Endothelial cell of umbilical vein (primary cell): ENCODE measurements around the gene GAL. TPM values are rescaled to one million over a fixed set of nuclear protein-coding genes. Genes with fewer than 3 reads are reported as not detected.

Experiments used
- BruUV-seq: library from RNA; stranded (reverse); fragments of 400-500 nt; replicated peaks from 2 replicates; lab custom pipeline; 2021; lab: Mats Ljungman, UMichigan
- CTCF ChIA-PET: fragments of 300-600, 350-600 bp; sonication (Branson Sonifier 250); formaldehyde crosslinking; loops from one replicate; lab custom pipeline; 2021; ENCODE audit warnings: antibody characterized with exemption, inconsistent platforms; lab: Charles Lee
- POLR2A ChIA-PET: fragments of 300-600, 350-600 bp; sonication (Branson Sonifier 250); formaldehyde crosslinking; loops from one replicate; lab custom pipeline; 2021; ENCODE audit warnings: antibody characterized with exemption, inconsistent platforms; lab: Charles Lee
- DNase-seq: peaks from one replicate; pipeline ENCODE4 v3.0.0-alpha.2; 2011; ENCODE audit warnings: low read depth, low spot score
- FAIRE-seq: peaks from 2 replicates; lab custom pipeline; 2011; peaks lifted over from hg19 to GRCh38; lab: Jason Lieb, UNC
- H2AFZ ChIP-seq: 2 replicates; pipeline ENCODE4 v1.6.0; 2012; ENCODE audit warnings: low read depth, low read length, control low read depth, inconsistent platforms
- H3K27ac ChIP-seq: 2 replicates; pipeline ENCODE4 v1.5.1; 2011; ENCODE audit warnings: low read depth, mild to moderate bottlenecking, control low read depth, low read length, moderate library complexity; ENCODE audit not compliant: insufficient read depth
- H3K27me3 ChIP-seq, 2 experiments: 2 replicates each; pipeline versions ENCODE4 v1.6.0 to v1.6.1; 2011; ENCODE audit warnings: low read length in 2 of 2, mixed read lengths in 1 of 2; ENCODE audit not compliant: control insufficient read depth in 2 of 2, insufficient read depth in 2 of 2
- H3K36me3 ChIP-seq, 2 experiments: 2 replicates in 1 of 2; 3 replicates in 1 of 2; pipeline ENCODE4 v1.5.1; 2011; ENCODE audit warnings: low read length in 2 of 2, mild to moderate bottlenecking in 1 of 2, moderate library complexity in 1 of 2; ENCODE audit not compliant: control insufficient read depth in 2 of 2, insufficient read depth in 2 of 2; ENCODE audit errors: extremely low read depth in 1 of 2
- H3K4me1 ChIP-seq: 3 replicates; pipeline ENCODE4 v1.5.1; 2011; ENCODE audit warnings: mild to moderate bottlenecking, low read length; ENCODE audit not compliant: control insufficient read depth, insufficient read depth; ENCODE audit errors: extremely low read depth
- H3K4me2 ChIP-seq: 2 replicates; pipeline ENCODE4 v1.6.1; 2011; ENCODE audit warnings: low read length, control low read depth, mixed read lengths; ENCODE audit not compliant: insufficient read depth
- H3K4me3 ChIP-seq, 3 experiments: fragments of 200-600 bp in 1 of 3; sonication (generic), shearing (Covaris generic) in 1 of 3; replicated peaks in 1 of 3; 2 replicates each; pipeline ENCODE4 v1.5.1; 2011 to 2016; ENCODE audit warnings: control low read depth in 3 of 3, low read length in 3 of 3, mild to moderate bottlenecking in 2 of 3, inconsistent platforms in 1 of 3, low read depth in 1 of 3, moderate library complexity in 1 of 3; ENCODE audit not compliant: insufficient read depth in 1 of 3
- H3K79me2 ChIP-seq: 2 replicates; pipeline ENCODE4 v1.6.0; 2012; ENCODE audit warnings: low read length, inconsistent platforms; ENCODE audit not compliant: control insufficient read depth, insufficient read depth
- H3K9ac ChIP-seq: replicated peaks from 2 replicates; pipeline ENCODE3; 2011; ENCODE audit warnings: low read length, control low read depth; ENCODE audit not compliant: insufficient read depth; ENCODE audit errors: extremely low read depth
- H3K9me1 ChIP-seq: replicated peaks from 3 replicates; pipeline ENCODE4 v1.6.0; 2011; ENCODE audit warnings: mild to moderate bottlenecking, low read length; ENCODE audit not compliant: control insufficient read depth, insufficient read depth; ENCODE audit errors: extremely low read depth
- H3K9me3 ChIP-seq: replicated peaks from 2 replicates; pipeline ENCODE4 v1.5.1; 2012; ENCODE audit warnings: low read length, inconsistent platforms; ENCODE audit not compliant: control insufficient read depth, insufficient read depth
- H4K20me1 ChIP-seq: replicated peaks from 2 replicates; pipeline ENCODE3; 2011; ENCODE audit warnings: mild to moderate bottlenecking, low read length; ENCODE audit not compliant: control insufficient read depth, insufficient read depth; ENCODE audit errors: extremely low read depth
- EZH2 ChIP-seq: IDR thresholded peaks from 2 replicates; pipeline ENCODE4 v1.6.1; 2012; ENCODE audit warnings: borderline replicate concordance, low read depth, mild to moderate bottlenecking, moderate library complexity, low read length, inconsistent platforms; ENCODE audit not compliant: severe bottlenecking
- FOS ChIP-seq: IDR thresholded peaks from 2 replicates; pipeline ENCODE4 v1.6.1; 2011; ENCODE audit warnings: mild to moderate bottlenecking, low read length, moderate library complexity, borderline replicate concordance; ENCODE audit not compliant: insufficient read depth
- GATA2 ChIP-seq: IDR thresholded peaks from 2 replicates; pipeline ENCODE4 v1.7.0; 2011; ENCODE audit warnings: low read depth, mild to moderate bottlenecking, moderate library complexity, mixed read lengths, low read length; ENCODE audit not compliant: insufficient read length, insufficient read depth
- JUN ChIP-seq: IDR thresholded peaks from 2 replicates; pipeline ENCODE4 v1.6.1; 2011; ENCODE audit warnings: borderline replicate concordance, low read depth; ENCODE audit not compliant: insufficient read length, insufficient read depth
- MYC ChIP-seq: IDR thresholded peaks from one replicate; pipeline ENCODE4 v1.6.1; 2011; ENCODE audit warnings: mild to moderate bottlenecking, low read depth, low read length
- POLR2A ChIP-seq: IDR thresholded peaks from 2 replicates; pipeline ENCODE4 v1.6.1; 2012; ENCODE audit warnings: low read depth, mild to moderate bottlenecking, control low read depth, low read length
- POLR2AphosphoS5 ChIP-seq: IDR thresholded peaks from 2 replicates; pipeline ENCODE4 v1.6.1; 2012; ENCODE audit warnings: low read depth, mild to moderate bottlenecking, control low read depth, low read length, moderate library complexity; ENCODE audit not compliant: insufficient read depth
- dilution Hi-C: fragments of 300-500 bp; cut with MboI; formaldehyde crosslinking; loops from one replicate; pipeline ENCODE4 v1.15.0; 2019; ENCODE audit warnings: low sequenced_read_pairs; ENCODE audit not compliant: extremely low pct_ligation_motif_present
- intact Hi-C: fragments of 100-400 bp; cut with micrococcal nuclease; formaldehyde crosslinking; loops from one replicate; pipeline ENCODE4 v1.10.0; 2022
- polyA plus RNA-seq, 4 experiments: library from polyadenylated mRNA; depleted of rRNA in 3 of 4; stranded (reverse) in 3 of 4; unstranded in 1 of 4; fragments of >200 nt; gene quantifications; 2 replicates each; pipeline versions ENCODE4 v1.2.1 to v1.2.3, GENCODE V29; 2011 to 2012; ENCODE audit warnings: missing spikeins in 1 of 4
- total RNA-seq: library from RNA; stranded (reverse); gene quantifications from 2 replicates; pipeline ENCODE4 v1.2.3, GENCODE V29; 2021
- TF ChIP-seq, protein P1 (sequence below): IDR thresholded peaks from 2 replicates; pipeline ENCODE4 v1.6.1; 2011; ENCODE audit not compliant: insufficient read depth, insufficient read length
- TF ChIP-seq, protein P2 (sequence below), 2 donors: IDR thresholded peaks; 1 replicate in 1 of 2; 2 replicates in 1 of 2; pipeline ENCODE4 v1.5.1; 2011; ENCODE audit warnings: low read length in 2 of 2, mild to moderate bottlenecking in 2 of 2, moderate library complexity in 2 of 2, control low read depth in 1 of 2, inconsistent platforms in 1 of 2, low read depth in 1 of 2; ENCODE audit not compliant: insufficient read depth in 1 of 2; ENCODE audit errors: extremely low read depth in 1 of 2

The GAL gene
- total and polyA plus RNA-seq, 2 donors (not counting 3 experiments of a cell fraction or from before 2014, with no cell fraction given): 1.2 to 9.8 TPM

DNA sequence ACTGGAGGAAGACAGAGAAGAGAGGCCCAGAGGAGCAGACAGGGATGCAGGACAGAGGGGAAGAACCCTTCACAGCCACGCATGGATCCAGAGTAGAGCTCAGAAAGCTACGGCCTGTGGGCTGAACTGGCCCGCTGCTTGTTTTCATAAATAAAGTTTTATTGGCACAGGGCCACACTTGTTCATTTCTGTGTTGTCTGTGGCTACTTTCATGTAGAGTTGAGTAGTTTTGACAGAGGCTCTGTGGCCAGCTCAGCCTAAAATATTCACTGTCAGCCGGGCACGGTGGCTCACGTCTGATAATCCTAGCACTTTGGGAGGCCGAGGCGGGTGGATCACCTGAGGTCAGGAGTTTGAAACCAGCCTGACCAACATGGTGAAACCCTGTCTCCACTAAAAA is 26.2 kb upstream of the GAL start:
- Histone ChIP-seq H3K27ac (no peak overlapping the region), H2AFZ (no peak overlapping the region), H3K9me1 (no peaks in the 10 kb centered on the region), H3K4me3 (no peak overlapping the region), H3K27me3 (peaks cover 0 to 2% of the 10 kb centered on the region in 2 experiments), H3K4me2 (no peak overlapping the region), H3K36me3 (no peaks in the 10 kb centered on the region), H4K20me1 (no peaks in the 10 kb centered on the region), H3K9me3 (no peaks in the 10 kb centered on the region), H3K4me1 (peaks cover 4% of the 10 kb centered on the region), H3K79me2 (no peaks in the 10 kb centered on the region), H3K9ac (no peak overlapping the region)
- no TSS peak for BruUV-seq
- DNase-seq (no peak), FAIRE-seq (peak; percentile 49)
- TF ChIP-seq POLR2A (no peak), GATA2 (no peak), JUN (no peak), EZH2 (no peak), POLR2AphosphoS5 (no peak), MYC (no peak), FOS (no peak)
- TF ChIP-seq, protein P1, sequence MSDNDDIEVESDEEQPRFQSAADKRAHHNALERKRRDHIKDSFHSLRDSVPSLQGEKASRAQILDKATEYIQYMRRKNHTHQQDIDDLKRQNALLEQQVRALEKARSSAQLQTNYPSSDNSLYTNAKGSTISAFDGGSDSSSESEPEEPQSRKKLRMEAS: no peak
- TF ChIP-seq, protein P2, sequence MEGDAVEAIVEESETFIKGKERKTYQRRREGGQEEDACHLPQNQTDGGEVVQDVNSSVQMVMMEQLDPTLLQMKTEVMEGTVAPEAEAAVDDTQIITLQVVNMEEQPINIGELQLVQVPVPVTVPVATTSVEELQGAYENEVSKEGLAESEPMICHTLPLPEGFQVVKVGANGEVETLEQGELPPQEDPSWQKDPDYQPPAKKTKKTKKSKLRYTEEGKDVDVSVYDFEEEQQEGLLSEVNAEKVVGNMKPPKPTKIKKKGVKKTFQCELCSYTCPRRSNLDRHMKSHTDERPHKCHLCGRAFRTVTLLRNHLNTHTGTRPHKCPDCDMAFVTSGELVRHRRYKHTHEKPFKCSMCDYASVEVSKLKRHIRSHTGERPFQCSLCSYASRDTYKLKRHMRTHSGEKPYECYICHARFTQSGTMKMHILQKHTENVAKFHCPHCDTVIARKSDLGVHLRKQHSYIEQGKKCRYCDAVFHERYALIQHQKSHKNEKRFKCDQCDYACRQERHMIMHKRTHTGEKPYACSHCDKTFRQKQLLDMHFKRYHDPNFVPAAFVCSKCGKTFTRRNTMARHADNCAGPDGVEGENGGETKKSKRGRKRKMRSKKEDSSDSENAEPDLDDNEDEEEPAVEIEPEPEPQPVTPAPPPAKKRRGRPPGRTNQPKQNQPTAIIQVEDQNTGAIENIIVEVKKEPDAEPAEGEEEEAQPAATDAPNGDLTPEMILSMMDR (IDR thresholded peaks at IDR 0.05; ENCODE audit: extremely low read depth in 1 of 2, insufficient read depth in 1 of 2, low read depth in 1 of 2, low read length in 2 of 2): no peak
- dilution Hi-C loops (no loop called here), intact Hi-C loops (no loop called here)
- ChIA-PET CTCF (no interaction called here), POLR2A (no interaction called here)
